Stimulated activated naive B cell treated with anti-CD40 and anti-IgM and Interleukin-4, amounts not matched to agents 10 μg/mL and 1 μg/mL and 100 μg/mL, for 72 hours (primary cell): ENCODE data around the gene BBS1.

Experiments
- ATAC-seq, 2 donors: fragments of 150-1000 bp; cut with Tn5 transposase; replicated peaks; 2 replicates each; pipeline ENCODE4 v1.10.0; 2021; ENCODE audit warnings: moderate library complexity in 1 of 2
- DNase-seq: peaks from one replicate; pipeline ENCODE4 v3.0.0; 2021
- H3K27ac Mint-ChIP-seq: one replicate; pipeline ENCODE4 v1.8.0; 2022; ENCODE audit warnings: mild to moderate bottlenecking, mixed read lengths
- H3K27me3 Mint-ChIP-seq, 2 donors: one replicate each; pipeline ENCODE4 v1.8.0; 2022; ENCODE audit warnings: mixed read lengths in 2 of 2
- H3K36me3 Mint-ChIP-seq, 2 donors: one replicate each; pipeline ENCODE4 v1.8.0; 2022; ENCODE audit warnings: mixed read lengths in 2 of 2, mild to moderate bottlenecking in 1 of 2
- H3K4me1 Mint-ChIP-seq, 2 donors: one replicate each; pipeline ENCODE4 v1.8.0; 2022; ENCODE audit warnings: mixed read lengths in 2 of 2, mild to moderate bottlenecking in 1 of 2
- H3K4me3 Mint-ChIP-seq, 2 donors: one replicate each; pipeline ENCODE4 v1.8.0; 2022; ENCODE audit warnings: mild to moderate bottlenecking in 2 of 2, mixed read lengths in 2 of 2, moderate library complexity in 1 of 2
- H3K9me3 Mint-ChIP-seq, 2 donors: one replicate each; pipeline ENCODE4 v1.8.0; 2022; ENCODE audit warnings: mixed read lengths in 2 of 2, mild to moderate bottlenecking in 1 of 2

Gene BBS1

DNA sequence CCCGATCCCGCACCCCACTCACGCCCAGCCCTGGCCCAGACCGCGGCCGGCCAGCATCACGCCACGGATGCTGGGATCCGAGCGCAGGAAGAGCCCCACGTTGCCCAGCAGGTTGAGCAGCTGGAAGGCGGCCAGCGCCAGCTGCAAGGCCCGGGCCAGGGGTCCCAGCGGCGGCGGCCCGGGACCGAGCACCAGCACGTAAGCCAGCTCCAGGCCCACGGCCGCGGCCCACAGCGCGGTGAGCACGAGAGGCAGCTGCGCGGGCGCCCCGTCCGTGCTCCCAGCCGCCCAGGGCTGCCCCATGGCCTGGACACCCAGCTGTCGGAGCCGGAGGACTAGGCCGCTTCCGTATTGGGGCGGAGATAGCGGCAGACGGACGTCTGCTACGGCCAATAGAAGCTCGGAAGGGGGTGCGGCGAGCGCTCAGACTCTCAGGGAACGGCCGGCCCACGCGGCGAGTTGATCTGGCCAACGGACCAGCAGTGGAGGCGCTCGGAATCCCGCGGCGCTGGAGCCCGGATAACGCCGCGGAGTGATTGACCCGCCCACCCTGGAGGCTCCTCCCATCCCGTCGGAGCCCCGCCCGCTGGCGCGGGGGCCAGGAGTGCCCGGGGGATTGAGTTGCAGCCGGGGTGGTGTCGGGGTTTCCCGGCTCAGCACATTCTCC, 35.4 kb downstream of the BBS1 start, which contains the start of gene ZDHHC24:
ZDHHC24 (minus strand) TSS at position 348 of the 667 bp plus-strand sequence; CDS start at position 303, 45 bp downstream.
- Mint-ChIP-seq H3K36me3 (peaks cover 13 to 25% of the 10 kb centered on the region in 2 donors), H3K4me1 (peaks cover 25 to 37% of the 10 kb centered on the region in 2 donors), H3K9me3 (no peaks in the 10 kb centered on the region), H3K4me3 (peak within 1 kb of the TSS; percentile 79 to 86), H3K27me3 (no peaks in the 10 kb centered on the region), H3K27ac (peak within 1 kb of the TSS; percentile 92)
- ATAC-seq = peak; percentile 90 to 92
- DNase-seq = peak; percentile 92

- Mint-ChIP-seq H3K9me3 (no peaks in the 10 kb centered on the region), H3K27ac (peak within 1 kb of the TSS; percentile 48), H3K4me1 (peaks cover 25 to 37% of the 10 kb centered on the region in 2 donors), H3K27me3 (no peaks in the 10 kb centered on the region), H3K4me3 (peak within 1 kb of the TSS; percentile 79 to 86), H3K36me3 (peaks cover 13 to 20% of the 10 kb centered on the region in 2 donors)
- DNase-seq (no peak), ATAC-seq (no peak)
Observed at GRCh38 chr11:66546368-66546965, 36.0 kb downstream of the BBS1 start, which contains the start of gene ACTN3. Gene ACTN3, plus strand, starts transcription at chr11:66546903. Its CDS starts 35 bp downstream, at chr11:66546938.

- Mint-ChIP-seq H3K27me3 (no peaks in the 10 kb centered on the region), H3K4me1 (peaks cover 24 to 35% of the 10 kb centered on the region in 2 donors), H3K9me3 (no peaks in the 10 kb centered on the region), H3K4me3 (peak overlapping the region; percentile 79 to 86), H3K27ac (no peak overlapping the region), H3K36me3 (peaks cover 8 to 14% of the 10 kb centered on the region in 2 donors)
- DNase-seq (no peak), ATAC-seq (no peak)
Observed at GRCh38 chr11:66546966-66547661, 36.7 kb downstream of the BBS1 start.

DNA sequence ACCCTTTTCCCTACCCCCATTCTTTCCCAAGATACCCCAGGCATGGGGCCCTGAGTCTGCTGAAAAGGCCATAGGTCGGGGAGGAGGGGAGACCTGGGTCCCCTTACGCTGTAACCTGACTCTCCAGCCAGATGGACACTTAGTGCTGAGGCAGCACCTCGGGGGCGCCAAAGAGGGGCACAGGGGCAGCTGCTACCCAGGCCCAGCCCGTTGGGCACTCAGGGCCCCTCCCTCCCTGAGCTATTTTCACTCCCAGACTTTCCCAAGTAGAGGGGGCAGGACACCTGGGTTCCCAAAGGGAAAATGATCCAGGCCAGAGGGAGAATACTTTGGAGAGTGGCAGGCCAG, 37.2 kb downstream of the BBS1 start:
- Mint-ChIP-seq H3K27ac (no peak overlapping the region), H3K27me3 (no peaks in the 10 kb centered on the region), H3K9me3 (no peaks in the 10 kb centered on the region), H3K36me3 (peaks cover 3 to 9% of the 10 kb centered on the region in 2 donors), H3K4me3 (no peak overlapping the region), H3K4me1 (peaks cover 19 to 30% of the 10 kb centered on the region in 2 donors)
- no peak for DNase-seq
- no peak for ATAC-seq

GRCh38 chr11:66548041-66548440, 37.6 kb downstream of the BBS1 start:
- Mint-ChIP-seq H3K4me3 (no peak overlapping the region), H3K27me3 (no peaks in the 10 kb centered on the region), H3K9me3 (no peaks in the 10 kb centered on the region), H3K27ac (no peak overlapping the region), H3K4me1 (peaks cover 16 to 27% of the 10 kb centered on the region in 2 donors), H3K36me3 (peaks cover 3 to 5% of the 10 kb centered on the region in 2 donors)
- DNase-seq (no peak), ATAC-seq (no peak)

DNA sequence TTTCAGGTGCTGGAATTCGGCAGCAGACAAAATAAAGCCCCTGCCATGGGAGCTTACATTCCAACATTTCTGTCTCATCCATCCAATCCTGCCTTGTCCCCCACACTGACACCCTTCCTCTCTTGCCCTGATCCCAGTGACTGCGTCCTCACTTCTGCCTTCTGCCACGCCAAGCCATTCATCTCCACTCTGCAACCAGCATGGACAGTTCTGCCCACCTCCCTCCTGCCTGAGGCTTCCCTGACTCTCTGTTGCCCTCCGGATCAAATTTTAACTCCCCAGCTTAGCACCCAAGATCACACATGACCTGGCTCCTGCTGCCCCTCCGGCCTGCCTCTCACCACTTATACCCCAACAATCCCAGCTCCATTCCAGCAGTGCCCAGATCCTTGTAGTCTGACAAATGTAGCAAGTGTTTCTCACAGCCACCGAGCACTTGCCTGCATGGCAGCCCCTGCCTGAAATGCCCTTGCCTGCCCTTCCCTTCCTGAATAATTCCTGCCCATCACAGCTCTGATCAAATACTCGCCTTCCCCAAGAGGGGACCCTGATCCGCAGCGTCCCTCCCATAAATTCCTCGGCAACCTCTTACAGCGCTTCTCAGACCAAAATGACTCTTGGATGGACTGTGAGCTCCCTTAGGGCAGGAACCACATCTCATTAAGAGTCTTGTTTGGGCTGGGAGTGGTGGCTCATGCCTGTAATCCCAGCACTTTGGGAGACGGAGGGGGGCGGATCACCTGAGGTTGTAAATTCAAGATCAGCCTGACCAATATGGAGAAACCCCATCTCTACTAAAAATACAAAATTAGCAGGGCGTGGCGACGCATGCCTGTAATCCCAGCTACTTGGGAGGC, 38.6 kb downstream of the BBS1 start:
- H3K27me3 Mint-ChIP-seq = no peaks in the 10 kb centered on the region
- H3K27ac Mint-ChIP-seq = no peak overlapping the region
- DNase-seq (no peak), ATAC-seq (no peak)
- peaks cover 8 to 17% of the 10 kb centered on the region in 2 donors for H3K4me1 Mint-ChIP-seq
- H3K36me3 Mint-ChIP-seq = no peaks in the 10 kb centered on the region
- no peak overlapping the region for H3K4me3 Mint-ChIP-seq
- no peaks in the 10 kb centered on the region for H3K9me3 Mint-ChIP-seq

- ATAC-seq (no peak), DNase-seq (no peak)
- Mint-ChIP-seq H3K4me3 (no peak overlapping the region), H3K27me3 (no peaks in the 10 kb centered on the region), H3K27ac (no peak overlapping the region), H3K36me3 (no peaks in the 10 kb centered on the region), H3K9me3 (no peaks in the 10 kb centered on the region), H3K4me1 (peaks cover 3 to 11% of the 10 kb centered on the region in 2 donors)
Observed at GRCh38 chr11:66549696-66550095, 39.3 kb downstream of the BBS1 start.

- H3K4me3 Mint-ChIP-seq = no peak overlapping the region
- H3K27ac Mint-ChIP-seq = no peak overlapping the region
- DNase-seq (no peak), ATAC-seq (no peak)
- H3K27me3 Mint-ChIP-seq = peaks cover 5 to 8% of the 10 kb centered on the region in 2 donors
- no peaks in the 10 kb centered on the region for H3K9me3 Mint-ChIP-seq
- no peaks in the 10 kb centered on the region for H3K36me3 Mint-ChIP-seq
- peaks cover 0 to 6% of the 10 kb centered on the region in 2 donors for H3K4me1 Mint-ChIP-seq
Observed at GRCh38 chr11:66550887-66551286, 40.5 kb downstream of the BBS1 start.

DNA sequence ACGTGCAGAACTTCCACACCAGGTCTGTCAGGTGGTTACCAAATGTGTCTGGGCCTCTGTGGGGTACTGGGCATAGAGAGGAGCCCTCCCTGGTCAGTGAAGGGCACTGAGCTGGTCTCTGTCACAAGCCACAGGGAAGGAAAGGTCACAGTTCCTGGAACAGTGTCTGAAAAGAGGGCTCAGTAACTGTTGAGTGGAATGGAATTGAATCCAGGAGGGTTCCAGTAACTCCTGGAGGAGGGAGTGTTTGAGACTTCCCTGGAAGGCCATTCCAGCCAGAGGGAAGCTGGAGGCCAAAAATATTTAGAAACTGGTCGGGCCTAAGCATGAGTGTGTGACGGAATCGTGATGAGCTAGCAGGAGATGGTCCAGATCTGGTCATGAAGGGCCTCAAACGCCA, 44.2 kb downstream of the BBS1 start:
- Mint-ChIP-seq H3K36me3 (no peaks in the 10 kb centered on the region), H3K27ac (no peak overlapping the region), H3K4me1 (peaks cover 3 to 10% of the 10 kb centered on the region in 2 donors), H3K27me3 (peaks cover 26 to 35% of the 10 kb centered on the region in 2 donors), H3K9me3 (no peaks in the 10 kb centered on the region), H3K4me3 (no peak overlapping the region)
- DNase-seq (no peak), ATAC-seq (no peak)

DNA sequence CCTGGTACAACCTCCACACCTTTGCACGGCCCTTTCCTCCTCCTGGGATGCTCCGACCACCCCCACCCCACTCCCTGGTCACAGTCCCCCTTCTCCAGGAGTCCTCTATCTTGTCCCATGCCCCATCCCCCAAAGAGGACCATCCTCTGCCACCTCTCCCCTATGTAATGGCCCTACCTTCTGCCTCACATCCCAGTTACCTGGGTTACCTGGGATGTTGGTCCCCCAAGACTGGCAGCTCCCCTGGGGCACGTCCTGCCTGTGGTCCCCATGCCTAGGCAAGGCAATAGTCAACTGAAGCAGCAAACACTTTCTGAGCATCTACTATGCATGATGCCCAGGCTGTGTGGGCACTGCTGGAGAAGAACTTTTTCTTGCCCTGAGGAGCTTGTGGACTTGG, 45.0 kb downstream of the BBS1 start:
- Mint-ChIP-seq H3K27me3 (peaks cover 30 to 44% of the 10 kb centered on the region in 2 donors), H3K27ac (peak overlapping the region; percentile 66), H3K4me1 (peaks cover 3 to 10% of the 10 kb centered on the region in 2 donors), H3K36me3 (no peaks in the 10 kb centered on the region), H3K9me3 (no peaks in the 10 kb centered on the region), H3K4me3 (no peak overlapping the region)
- DNase-seq = no peak
- ATAC-seq = no peak

GRCh38 chr11:66556086-66556485, 45.7 kb downstream of the BBS1 start:
- no peak for ATAC-seq
- H3K4me3 Mint-ChIP-seq = no peak overlapping the region
- H3K9me3 Mint-ChIP-seq = no peaks in the 10 kb centered on the region
- DNase-seq = no peak
- H3K36me3 Mint-ChIP-seq = no peaks in the 10 kb centered on the region
- H3K4me1 Mint-ChIP-seq = peaks cover 3 to 10% of the 10 kb centered on the region in 2 donors
- no peak overlapping the region for H3K27ac Mint-ChIP-seq
- peaks cover 30 to 45% of the 10 kb centered on the region in 2 donors for H3K27me3 Mint-ChIP-seq

DNA sequence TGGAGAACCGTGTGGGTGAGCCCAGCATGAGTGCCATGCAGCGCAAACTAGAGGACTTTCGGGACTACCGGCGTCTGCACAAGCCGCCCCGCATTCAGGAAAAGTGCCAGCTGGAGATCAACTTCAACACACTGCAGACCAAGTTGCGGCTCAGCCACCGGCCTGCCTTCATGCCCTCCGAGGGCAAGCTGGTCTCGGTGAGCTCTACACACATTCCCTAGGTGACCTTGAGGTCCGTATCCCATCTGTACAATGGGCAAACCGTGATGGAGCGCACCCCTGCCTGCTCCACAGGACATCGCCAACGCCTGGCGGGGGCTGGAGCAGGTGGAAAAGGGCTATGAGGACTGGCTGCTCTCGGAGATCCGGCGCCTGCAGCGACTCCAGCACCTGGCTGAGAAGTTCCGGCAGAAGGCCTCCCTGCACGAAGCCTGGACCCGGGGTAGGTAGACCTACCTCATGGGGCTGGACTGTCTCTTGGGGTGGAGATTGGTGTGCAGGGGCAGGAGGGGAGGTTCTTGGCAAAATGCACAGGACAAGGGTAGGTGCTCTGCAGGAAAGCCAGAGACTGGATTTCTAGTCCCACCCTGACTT, 47.4 kb downstream of the BBS1 start:
- DNase-seq = no peak
- no peak for ATAC-seq
- H3K9me3 Mint-ChIP-seq = no peaks in the 10 kb centered on the region
- no peak overlapping the region for H3K4me3 Mint-ChIP-seq
- H3K4me1 Mint-ChIP-seq = peaks cover 3 to 10% of the 10 kb centered on the region in 2 donors
- peaks cover 30 to 45% of the 10 kb centered on the region in 2 donors for H3K27me3 Mint-ChIP-seq
- H3K36me3 Mint-ChIP-seq = no peaks in the 10 kb centered on the region
- H3K27ac Mint-ChIP-seq = no peak overlapping the region

- Mint-ChIP-seq H3K36me3 (no peaks in the 10 kb centered on the region), H3K4me3 (peak overlapping the region in 1 of 2 donors; percentile 11), H3K27ac (no peak overlapping the region), H3K27me3 (peaks cover 30 to 45% of the 10 kb centered on the region in 2 donors), H3K4me1 (peaks cover 3 to 10% of the 10 kb centered on the region in 2 donors), H3K9me3 (no peaks in the 10 kb centered on the region)
- no peak for DNase-seq
- peak; percentile 51 to 61 for ATAC-seq
Observed at GRCh38 chr11:66559142-66559865, 48.9 kb downstream of the BBS1 start.
